GM18861 (cell line): ENCODE measurements around the gene TMEM120B.
"Not testable (repeated sequence)": the region's sequence is repeated elsewhere in the genome, so short reads cannot be mapped to it uniquely, and the experiment has no call there.

Experiments
- ATAC-seq: cut with Tn5 transposase; IDR thresholded peaks from one replicate; pipeline ENCODE4 v1.9.1; 2021; ENCODE audit not compliant: unreplicated experiment

Gene TMEM120B

DNA sequence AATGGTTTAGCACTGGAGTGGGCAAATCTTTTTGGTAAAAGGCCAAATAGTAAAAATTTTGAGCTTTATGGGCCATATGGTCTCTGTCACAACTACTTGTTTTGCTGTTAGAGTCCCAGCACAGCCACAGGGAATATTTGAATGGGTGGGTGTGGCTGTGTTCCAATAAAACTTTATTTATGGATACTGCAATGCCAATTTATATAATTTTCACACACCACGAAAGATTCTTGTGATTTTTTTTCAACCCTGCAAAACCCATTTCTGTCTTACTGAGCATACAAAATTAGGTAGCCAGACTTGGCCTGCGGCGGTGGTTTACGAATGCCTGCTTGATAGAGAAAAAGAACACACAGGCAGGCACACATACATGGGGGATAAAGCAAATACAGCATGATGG lies 28.3 kb downstream of the TMEM120B start:
- ATAC-seq: no peak

DNA sequence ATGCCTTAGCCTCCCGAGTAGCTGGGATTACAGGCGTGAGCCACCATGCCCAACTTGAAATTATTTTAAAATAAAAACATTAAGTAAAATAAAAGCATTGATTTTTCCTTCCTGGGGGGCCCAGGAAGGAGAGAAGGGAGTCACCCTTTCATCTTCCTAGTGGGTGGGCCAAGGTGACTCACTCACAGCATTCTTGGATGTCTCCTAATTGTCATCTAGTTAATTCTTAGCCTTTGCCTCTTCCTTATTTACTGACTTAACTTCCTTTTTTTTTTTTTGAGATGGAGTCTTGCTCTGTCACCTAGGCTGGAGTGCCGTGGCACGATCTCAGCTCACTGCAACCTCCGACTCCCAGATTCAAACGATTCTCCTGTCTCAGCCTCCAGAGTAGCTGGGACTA lies 29.2 kb downstream of the TMEM120B start:
- ATAC-seq: no peak

GRCh38 chr12:121745545-121745944 lies 33.0 kb downstream of the TMEM120B start:
- ATAC-seq: not testable (repeated sequence)

GRCh38 chr12:121748218-121748570 lies 35.6 kb downstream of the TMEM120B start:
- no peak for ATAC-seq

DNA sequence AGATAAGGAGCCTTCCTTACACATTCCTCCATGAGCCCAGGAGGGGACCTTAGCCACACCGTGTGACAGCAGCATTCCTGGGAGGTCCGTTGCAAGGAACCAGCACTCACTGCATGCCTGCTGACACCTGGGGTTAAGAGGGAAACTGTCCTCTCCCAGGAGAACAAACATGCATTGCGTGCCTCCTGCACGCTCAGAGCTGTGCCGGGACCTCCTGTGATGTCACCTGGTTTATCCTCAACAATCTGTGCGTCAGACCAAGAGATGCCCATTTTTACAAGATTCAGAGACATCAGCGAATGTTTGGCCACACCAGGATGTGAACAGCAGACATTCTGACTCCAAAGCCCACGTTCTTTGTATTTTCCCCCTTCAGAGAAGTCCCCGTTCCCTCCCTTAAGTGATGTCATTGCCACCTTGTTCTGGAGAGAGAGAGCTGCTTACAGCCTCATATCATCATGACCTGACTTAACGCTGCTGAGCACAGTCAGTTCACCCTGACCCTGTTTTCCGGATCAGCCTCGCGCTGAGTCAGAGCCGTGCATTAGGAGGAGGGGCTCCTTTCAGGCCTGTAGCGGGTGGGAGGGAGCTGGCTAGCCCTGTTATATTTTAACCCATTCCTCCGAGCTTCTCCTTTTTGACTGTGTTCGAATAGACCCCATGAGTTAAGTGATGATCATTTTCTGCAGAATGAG lies 36.2 kb downstream of the TMEM120B start:
- no peak for ATAC-seq

- no peak for ATAC-seq
Observed at GRCh38 chr12:121749267-121749666, 36.7 kb downstream of the TMEM120B start.

DNA sequence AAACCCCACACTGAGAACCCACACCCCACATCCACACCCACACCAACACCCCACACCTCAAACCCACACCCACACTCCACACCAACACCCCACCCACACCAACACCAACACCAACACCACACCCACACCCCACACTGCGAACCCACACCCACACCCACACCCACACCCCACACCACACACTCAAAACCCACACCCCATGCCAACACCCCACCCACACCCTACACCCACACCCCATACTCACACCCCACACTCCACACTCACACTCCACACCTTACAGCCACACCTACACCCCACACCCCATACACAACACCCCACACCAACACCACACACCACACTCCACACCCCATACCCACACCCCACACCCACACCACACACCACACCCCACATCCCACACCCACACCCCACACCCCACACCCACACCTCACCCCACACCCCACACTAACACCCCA lies 38.0 kb downstream of the TMEM120B start:
- no peak for ATAC-seq

- ATAC-seq: no peak
Observed at GRCh38 chr12:121751034-121751433, 38.5 kb downstream of the TMEM120B start.

GRCh38 chr12:121751749-121752351 lies 39.3 kb downstream of the TMEM120B start:
- ATAC-seq: no peak

- no peak for ATAC-seq
Observed at GRCh38 chr12:121753844-121754264, 41.3 kb downstream of the TMEM120B start.

- ATAC-seq: no peak
Observed at GRCh38 chr12:121754836-121755235, 42.3 kb downstream of the TMEM120B start.

DNA sequence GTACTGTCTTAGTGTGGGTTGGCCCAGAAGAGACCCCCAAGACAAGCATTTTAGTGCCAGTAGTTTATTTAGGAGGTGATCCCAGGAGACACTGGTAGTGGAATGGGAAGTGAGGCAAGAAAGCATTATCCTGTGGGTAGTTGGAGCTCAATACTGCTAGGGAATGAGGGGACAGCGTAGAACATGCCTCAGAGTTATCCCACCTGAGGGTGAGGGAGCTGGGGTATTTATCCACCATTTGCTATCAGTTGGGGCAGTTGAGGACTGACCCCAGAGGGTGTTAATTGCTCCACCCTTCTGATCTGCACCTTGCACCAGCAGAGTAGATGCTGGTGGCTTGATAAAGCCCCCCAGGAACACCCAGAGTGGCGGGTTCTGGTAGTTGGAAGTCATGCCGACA lies 43.0 kb downstream of the TMEM120B start:
- ATAC-seq: no peak

DNA sequence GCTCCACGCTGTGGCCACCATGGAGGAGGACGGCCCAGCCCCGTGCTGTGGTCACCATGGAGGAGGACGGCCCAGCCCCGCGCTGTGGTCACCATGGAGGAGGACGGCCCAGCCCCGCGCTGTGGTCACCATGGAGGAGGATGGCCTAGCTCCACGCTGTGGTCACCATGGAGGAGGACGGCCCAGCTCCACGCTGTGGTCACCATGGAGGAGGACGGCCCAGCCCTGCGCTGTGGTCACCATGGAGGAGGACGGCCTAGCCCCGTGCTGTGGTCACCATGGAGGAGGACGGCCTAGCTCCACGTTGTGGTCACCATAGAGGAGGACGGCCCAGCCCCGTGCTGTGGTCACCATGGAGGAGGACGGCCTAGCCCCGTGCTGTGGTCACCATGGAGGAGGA lies 46.0 kb downstream of the TMEM120B start:
- not testable (repeated sequence) for ATAC-seq

GRCh38 chr12:121762269-121762668 lies 49.7 kb downstream of the TMEM120B start:
- no peak for ATAC-seq

- ATAC-seq: no peak
Observed at GRCh38 chr12:121764808-121765207, 52.3 kb downstream of the TMEM120B start.

DNA sequence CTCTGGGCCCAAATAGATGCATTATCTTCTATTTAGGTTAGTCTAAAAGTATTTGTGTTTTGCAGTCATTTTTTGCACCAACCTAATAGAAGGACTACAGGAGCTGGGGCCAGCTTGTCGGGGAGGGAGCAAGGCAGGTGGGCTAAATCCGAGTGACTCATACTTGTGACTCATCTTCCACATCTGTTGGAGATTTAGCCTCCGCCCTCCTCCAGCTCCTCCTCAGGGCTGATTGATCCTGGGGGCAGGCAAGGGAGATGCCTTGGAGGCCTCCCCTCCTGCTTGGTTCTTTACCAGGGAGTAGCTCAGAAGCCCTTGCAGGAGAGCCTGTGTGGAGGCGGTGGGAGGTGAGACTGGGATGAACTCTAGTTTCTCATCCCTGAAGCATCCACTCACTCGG lies 53.0 kb downstream of the TMEM120B start:
- no peak for ATAC-seq

DNA sequence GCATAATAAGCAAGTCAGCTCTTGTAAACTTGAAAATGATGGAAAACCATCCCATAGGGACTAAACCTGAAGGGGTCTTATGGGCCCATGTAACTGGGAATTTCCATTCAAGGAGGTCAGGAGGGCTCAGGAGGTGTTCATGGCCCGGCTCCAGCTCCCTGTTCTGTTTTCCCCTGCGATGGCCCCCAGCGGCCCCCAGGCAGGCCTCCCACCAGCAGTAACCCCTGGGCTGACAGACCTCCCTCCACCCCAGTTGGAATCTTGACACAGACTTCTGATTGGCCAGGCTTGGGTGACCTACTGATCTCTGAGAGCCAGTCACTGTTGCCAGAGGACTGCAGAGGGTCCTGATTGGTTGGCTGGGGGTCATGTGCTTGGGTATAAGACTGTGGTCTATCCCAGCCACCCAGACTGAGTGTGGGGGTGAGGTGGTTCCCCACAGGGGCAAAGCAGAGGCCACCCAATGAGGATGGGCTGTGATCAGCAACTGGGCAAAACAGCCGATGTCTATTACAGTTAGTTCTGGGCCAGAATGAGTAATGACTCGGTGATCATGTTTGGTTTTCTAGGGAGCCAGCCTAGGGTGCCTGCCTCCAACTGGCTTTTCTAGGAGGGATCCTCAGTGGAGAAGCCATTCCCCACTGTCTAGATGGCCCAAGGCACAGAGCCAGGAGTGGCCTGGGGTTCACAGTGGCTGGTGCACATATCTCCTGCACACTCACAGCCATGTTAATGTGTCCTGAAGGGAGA lies 53.9 kb downstream of the TMEM120B start:
- ATAC-seq: no peak

DNA sequence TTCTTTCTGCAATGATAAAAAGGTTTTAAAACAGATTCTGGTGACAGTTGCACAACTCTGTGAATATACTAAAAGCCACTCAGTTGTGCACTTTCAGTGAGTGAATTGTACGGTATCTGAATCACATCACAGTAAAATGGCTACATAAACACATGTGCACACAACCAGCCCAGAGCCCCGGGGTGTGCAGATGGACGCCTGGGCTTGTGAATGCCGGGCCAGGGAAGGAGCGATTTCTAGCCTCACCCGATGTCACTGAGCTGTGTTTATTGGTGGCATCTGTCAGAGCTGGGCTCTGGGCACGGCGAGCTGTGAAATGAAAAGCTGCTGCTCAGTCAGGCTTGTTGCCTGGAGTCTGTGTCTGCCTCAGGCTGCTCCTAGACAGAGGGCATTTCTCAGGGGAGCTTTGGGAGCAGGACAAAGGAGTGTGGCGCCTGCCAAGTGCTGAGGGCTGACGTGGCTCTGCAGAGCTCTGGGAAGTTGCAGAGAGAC lies 55.0 kb downstream of the TMEM120B start:
- ATAC-seq: no peak

DNA sequence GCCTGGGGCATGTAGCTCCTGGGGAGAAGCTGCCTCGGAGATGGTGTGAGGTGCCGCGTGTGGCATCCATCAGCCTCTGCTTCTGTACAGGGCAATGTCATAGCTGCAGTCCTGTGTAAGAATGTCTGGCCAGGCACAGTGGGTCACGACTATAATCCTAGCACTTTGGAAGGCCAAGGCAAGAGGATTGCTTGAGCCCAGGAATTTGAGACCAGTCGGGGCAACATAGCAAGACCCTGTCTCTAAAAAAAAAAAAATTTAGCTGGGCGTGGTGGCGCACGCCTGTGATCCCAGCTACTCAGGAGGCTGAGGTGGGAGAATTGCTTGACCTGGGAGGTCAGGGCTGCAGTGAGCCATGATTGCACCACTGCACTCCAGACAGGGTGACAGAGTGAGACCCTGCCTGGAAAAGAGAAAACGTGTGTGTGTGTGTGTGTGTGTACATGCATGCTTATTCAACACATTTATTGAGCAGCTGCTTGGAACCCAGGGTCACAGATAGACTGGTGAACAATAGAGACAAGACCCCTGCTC lies 56.8 kb downstream of the TMEM120B start:
- no peak for ATAC-seq

- no peak for ATAC-seq
Observed at GRCh38 chr12:121769831-121770301, 57.3 kb downstream of the TMEM120B start.

DNA sequence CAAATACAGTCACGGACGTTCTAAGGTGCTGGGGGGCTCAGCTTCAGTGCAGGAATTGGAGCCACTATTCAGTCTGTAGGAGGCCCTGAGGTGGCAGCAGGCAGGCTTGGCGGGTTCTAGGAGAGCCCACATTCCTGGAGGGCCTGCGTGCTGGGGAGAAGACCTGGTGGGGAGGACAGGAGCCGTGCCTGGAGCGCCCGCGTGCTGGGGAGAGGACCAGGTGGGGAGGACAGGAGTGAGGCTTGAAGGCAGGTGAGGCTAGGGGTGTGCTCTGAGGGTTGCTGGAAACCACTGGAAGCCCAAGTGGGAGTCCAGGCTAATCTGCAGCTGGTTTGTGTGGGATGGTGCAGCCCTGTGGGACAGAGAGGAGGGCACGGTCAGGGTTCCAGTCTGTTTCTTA lies 57.8 kb downstream of the TMEM120B start:
- no peak for ATAC-seq
